ENCODE results near the gene CCDC154.

DNA sequence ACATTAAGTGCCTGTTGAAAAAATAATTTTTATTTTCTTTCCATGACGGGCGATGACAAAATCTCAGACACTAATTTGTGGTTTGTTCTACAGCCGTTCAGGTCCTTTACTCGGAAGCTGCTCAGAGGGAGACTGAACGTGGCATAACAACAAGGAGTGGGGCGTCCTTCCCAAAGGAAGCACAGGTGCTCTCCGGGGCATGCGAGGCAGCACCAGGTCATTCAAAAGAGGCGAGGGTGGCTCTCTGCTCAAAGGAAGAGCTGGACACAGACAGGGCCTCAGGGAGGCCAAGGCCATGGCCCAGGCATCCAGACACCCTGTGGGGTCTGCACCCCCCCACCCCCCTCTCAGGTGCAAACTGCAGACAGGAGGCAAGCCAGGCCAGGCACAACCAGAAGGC lies 46.0 kb downstream of the CCDC154 start:
- TF ChIP-seq, protein P1, sequence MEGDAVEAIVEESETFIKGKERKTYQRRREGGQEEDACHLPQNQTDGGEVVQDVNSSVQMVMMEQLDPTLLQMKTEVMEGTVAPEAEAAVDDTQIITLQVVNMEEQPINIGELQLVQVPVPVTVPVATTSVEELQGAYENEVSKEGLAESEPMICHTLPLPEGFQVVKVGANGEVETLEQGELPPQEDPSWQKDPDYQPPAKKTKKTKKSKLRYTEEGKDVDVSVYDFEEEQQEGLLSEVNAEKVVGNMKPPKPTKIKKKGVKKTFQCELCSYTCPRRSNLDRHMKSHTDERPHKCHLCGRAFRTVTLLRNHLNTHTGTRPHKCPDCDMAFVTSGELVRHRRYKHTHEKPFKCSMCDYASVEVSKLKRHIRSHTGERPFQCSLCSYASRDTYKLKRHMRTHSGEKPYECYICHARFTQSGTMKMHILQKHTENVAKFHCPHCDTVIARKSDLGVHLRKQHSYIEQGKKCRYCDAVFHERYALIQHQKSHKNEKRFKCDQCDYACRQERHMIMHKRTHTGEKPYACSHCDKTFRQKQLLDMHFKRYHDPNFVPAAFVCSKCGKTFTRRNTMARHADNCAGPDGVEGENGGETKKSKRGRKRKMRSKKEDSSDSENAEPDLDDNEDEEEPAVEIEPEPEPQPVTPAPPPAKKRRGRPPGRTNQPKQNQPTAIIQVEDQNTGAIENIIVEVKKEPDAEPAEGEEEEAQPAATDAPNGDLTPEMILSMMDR (IDR thresholded peaks at IDR 0.05; ENCODE audit: insufficient read depth, low read depth, low read length) = no peak
- TF ChIP-seq EZH2 (IDR thresholded peaks at IDR 0.05; ENCODE audit: insufficient read depth, low read length) = no peak
